ELF-1 (cell line): ENCODE data around the gene SUPT3H.
A peak's percentile ranks its signal among the peaks of the same experiment; 100 is the strongest.

Source experiments
- DNase-seq: peaks from one replicate; pipeline ENCODE4 v3.0.0-alpha.2; 2016; ENCODE audit warnings: low read depth, low spot score

SUPT3H gene

DNA sequence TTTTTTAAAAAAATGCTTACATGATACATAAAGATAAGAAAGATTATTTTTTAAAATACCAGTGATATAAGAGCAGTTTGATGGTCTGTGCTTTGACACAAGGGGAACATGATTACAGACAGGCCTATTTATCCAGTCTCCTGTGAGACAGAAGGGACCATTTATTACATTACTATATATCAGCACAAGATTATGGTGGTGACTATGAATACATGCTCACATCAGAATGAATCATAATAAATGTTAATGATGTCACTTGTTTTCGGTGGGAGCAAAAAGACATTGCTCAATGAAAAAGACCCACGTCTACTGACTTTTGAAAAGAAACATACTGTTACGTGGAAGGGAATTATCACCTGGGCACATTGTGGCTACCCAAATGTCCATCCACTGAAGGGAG is 535.1 kb downstream of the SUPT3H start:
- no peak for DNase-seq

- no peak for DNase-seq
These were observed 535.9 kb downstream of the SUPT3H start for GRCh38 chr6:44841829-44842228.

DNA sequence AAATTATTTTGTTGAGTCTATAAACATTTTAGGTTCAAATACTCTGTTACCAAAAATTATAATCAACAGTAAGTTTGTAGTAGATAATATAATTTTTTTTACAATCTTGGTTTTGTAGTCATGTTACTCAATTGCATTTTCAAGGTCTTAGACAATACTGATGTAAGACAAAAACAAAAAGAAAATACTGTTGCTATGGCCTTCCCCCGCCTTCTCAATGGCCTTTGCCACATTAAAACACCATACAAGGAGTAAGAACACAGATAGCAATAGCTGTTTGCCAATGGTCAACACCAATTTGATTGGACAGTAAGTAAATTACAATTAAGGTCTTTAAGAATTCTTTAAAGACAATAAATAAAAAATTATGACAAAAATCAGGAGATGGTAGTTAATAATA is 540.0 kb downstream of the SUPT3H start:
- DNase-seq = no peak

DNA sequence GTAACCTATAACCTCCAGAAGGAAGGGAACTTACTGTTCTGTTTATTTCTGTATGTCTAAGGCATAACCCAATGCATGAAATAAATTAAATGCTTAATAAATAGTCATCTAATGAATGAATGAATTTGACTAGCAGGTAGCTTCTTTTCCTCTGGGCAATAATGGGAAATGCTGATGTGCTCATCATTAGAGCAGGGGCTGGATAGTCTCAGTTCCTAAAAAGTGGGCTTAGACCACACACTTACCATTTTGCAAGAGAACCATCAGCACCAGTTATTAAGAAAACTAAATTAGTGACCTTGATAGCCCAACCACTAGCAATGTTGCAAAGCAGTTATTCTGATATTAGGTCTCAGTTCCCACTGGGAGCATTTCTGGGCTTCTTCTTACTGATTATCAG is 540.5 kb downstream of the SUPT3H start:
- DNase-seq = no peak

DNA sequence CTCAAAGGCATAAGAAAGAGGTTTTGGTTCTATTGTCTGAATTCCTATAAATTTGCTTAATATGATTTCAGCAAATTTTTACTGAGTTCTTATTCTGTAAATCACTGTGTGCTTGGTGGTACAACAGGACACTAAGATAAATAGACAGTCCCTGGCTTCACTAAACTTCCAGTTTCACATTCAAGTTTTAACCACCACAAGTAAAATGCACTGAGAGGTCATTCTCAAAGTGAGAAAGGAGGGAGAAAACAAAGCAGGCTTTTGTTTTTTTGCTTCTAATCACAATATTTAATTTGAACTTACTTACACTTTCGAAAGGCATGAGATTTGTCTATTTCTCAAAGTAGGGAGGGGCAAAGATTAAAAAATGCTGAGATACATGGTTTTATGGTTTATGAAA is 544.5 kb downstream of the SUPT3H start:
- DNase-seq = no peak

- DNase-seq = peak; percentile 21
These were observed 546.6 kb downstream of the SUPT3H start for GRCh38 chr6:44831002-44831610.

GRCh38 chr6:44829836-44830235 is 547.9 kb downstream of the SUPT3H start:
- DNase-seq = no peak

- no peak for DNase-seq
These were observed 549.0 kb downstream of the SUPT3H start for GRCh38 chr6:44828780-44829179.

DNA sequence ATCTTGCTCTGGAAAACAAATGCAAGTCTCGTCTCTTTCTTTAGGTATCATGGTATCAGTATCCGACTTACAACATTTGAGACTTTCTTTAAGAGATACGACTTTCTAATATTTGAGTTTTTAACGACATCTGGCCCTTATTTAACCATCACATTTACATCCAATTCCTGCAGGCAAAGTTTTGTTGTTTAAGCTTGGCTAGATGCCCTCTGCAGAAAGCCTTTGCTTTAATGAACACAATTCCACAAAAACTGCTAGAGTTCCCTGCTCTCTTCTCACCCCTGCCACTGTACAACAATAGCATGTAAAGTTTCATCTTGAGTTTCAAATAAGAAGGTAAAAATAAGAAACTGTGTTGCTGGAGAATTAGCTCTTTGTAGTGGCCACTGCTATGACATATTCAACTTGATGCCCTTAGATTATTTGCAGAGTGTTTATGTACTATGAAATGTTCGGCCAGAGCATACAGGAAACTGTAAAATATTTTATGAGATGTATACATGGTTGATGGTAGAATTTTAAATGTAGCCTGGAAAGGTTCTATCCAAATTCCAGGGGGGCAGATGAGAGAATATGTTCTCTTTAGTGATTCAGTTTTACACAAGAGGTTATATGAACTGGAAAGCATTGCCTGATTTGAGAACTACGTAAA is 551.6 kb downstream of the SUPT3H start:
- no peak for DNase-seq

DNA sequence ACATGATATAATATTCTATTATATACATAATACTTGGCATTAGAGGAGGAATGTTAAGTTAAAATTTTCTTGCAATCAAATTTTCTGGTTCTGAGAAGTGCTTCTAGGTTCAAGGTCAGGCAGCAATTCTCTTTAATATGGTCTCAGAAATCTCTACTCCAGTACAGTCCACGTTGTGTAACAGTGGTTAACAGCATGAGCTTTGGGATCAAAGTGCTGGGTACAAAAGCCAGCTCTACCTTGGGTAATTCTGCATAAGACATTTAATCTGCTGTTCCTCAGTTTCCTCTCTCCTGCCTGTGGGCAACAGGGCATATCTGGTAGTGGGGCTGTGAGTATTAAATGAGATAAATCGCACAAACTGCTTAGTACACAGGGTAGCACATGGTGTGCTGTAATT is 552.5 kb downstream of the SUPT3H start:
- DNase-seq = no peak

- no peak for DNase-seq
These were observed 553.2 kb downstream of the SUPT3H start for GRCh38 chr6:44824567-44824966.

DNA sequence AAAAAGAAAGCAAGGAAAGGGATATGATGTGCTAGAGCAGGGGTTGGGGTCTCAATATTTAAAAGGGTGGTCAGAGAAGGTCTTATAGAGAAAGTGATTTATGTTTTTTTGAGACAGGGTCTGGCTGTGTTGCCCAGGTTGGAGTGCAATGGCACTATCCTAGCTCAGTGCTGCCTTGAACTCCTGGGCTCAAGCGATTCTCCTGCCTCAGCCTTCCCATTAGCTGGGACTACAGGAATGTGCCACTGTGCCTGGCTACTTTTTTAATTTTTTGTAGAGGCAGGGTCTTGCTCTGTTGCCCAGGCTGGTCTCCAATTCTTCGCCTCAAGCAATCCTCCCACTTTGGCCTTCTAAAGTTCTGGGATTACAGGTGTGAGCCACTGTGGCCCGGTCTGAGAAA is 557.0 kb downstream of the SUPT3H start:
- DNase-seq = no peak

DNA sequence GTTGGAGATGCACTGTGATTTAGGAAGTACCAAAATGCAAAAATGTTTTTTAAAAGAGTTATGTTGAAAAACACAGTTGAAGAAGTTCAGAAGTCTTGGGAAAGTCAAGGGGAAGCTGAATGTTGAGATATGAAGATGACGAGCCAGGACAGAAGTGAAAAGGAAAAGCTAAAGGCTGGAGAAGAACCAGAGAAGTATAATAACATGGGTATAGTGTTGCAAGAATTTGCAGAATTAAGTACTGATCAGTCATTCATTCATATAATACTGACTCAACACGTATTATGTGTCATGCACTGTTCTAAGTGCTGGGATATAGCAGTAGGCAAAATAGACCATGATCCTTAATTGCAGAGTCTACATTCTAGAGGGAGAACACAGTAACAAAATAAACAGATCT is 557.4 kb downstream of the SUPT3H start:
- DNase-seq = no peak

- no peak for DNase-seq
These were observed 566.3 kb downstream of the SUPT3H start for GRCh38 chr6:44811456-44811855.

DNA sequence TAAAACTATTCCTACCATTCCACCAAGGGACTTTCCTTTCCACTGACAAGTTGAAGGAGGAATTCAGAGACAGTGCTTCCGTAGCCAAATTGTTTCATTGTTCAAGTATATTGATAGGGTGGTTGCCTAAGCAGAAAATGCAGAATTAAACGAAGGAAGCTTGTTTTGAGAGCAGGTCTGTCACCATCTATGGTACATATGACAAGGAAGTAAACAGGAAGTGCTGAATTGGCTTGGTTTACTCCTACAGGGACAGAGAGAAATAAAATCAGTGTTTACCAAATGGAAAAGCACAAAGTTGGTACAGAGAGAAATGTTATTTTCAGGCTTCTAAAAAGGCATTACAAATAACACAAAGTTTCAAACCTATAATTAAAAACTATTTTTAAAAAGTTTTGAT is 568.5 kb downstream of the SUPT3H start:
- no peak for DNase-seq

DNA sequence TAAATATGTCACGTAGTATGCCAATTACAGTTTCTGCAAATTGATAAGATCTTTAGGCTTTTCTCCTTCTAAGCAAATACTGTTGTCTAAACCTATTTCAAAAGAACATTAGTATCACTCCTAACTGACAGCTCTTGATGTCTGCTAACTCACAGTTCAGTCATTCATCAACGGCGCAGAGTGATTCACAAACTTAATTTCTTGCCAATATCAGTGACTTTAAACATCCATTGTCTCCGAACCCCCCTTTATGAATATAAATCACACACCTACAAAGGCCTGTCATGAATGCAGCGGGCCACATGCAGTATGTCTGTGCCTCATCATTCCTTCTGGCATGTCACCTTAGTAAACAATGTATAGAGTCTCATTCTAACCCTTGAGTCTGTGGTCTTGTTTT is 569.6 kb downstream of the SUPT3H start:
- DNase-seq = no peak

DNA sequence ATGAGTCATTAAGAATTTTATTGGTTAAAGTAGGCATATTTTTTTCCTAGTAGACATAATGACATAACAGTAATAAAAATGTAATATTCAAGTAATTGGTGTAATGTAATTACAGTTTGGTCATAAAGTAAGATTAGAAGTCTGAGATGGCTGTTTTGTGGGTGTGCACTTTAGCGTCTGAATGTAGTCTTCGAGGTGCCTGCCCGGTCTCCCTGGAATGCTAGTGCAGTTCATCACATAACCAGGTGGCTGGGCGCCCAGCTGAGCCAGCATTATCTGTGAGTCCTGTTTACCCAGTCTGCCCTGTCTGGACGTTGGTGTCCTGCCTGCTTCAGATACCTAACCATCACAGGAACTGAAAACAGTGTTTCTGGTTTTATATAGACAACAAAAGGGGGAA is 571.1 kb downstream of the SUPT3H start:
- DNase-seq = no peak

DNA sequence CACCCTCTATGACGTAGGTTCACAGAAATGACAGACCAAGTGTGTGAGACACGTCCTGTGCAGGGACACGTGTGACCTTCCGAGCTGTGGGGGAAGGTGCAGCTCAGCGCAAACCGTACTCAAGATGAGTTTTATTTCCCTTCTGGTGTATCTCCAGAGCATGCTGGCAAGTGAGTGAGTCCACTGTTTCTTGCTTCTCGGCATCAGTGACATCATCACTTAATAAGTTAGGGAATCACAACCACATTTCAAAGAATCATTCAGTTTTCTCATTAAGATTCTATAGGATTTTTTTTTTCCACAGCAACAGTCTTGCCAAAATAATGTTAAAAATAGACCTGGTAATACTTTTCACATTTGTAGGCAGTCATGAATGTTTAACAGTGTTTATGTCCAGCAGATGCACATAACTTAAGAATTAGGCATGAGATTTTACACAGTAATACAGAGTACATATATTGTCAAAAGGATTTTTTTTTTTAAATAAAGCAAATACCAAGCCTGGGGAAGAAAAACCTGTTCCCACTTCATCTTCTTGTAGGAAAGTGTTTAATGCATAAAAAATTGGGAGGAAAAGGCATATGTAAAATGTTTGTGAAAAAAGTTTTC is 572.4 kb downstream of the SUPT3H start:
- no peak for DNase-seq

DNA sequence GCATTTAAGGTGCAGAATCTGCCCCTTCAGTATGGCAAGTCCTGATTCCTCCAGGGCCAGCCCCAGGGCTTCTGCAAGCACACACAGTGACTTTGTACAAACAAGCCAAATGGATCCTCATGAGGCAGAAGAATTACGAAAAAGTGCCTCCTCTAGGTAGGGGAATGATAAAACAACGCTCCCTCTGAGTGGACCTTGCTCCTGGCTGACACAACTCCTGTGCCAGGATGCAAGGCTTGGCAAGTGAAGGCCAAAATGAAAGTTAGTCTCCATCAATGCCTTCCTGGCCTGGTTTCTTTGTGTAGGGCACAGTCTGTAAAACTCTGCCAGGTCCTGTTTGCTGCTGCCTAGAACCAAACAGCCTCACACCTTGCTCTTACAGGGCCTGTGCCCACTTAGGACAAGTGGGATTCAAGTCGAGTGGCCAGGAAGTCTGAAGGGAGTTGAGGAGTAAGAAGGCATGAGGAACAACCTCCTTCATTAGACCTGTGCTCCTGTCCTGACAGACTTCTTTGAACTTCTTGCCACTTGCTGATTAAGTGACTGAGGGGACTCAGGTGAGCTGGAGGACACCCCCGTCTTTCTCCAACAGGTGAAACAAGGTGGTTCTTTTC is 573.1 kb downstream of the SUPT3H start:
- no peak for DNase-seq

GRCh38 chr6:44804016-44804415 is 573.7 kb downstream of the SUPT3H start:
- peak; percentile 28 for DNase-seq

- DNase-seq = no peak
These were observed 576.7 kb downstream of the SUPT3H start for GRCh38 chr6:44800784-44801592.

- no peak for DNase-seq
These were observed 577.5 kb downstream of the SUPT3H start for GRCh38 chr6:44800171-44800783.
